22Rv1 (cell line): ENCODE measurements around the gene MAPK1.

Experiments used
- CTCF ChIP-seq: fragments of 450-650 bp; IDR thresholded peaks from 2 replicates; pipeline ENCODE4 v1.5.1; 2017; ENCODE audit warnings: mild to moderate bottlenecking
- ZFX ChIP-seq: fragments of 450-650 bp; IDR thresholded peaks from 2 replicates; pipeline ENCODE4 v1.6.1; 2017; ENCODE audit warnings: antibody characterized with exemption, borderline replicate concordance

- TF ChIP-seq CTCF (no peak), ZFX (no peak)
These were observed 50.5 kb downstream of the MAPK1 start for GRCh38 chr22:21816787-21817496.
